Thoracic aorta (tissue), 2 donors: ENCODE results near the gene ADH7. TPM values are rescaled to one million over a fixed set of nuclear protein-coding genes. Genes with fewer than 3 reads are reported as not detected.
A peak's percentile ranks its signal among the peaks of the same experiment; 100 is the strongest.

Experiments used
- ATAC-seq: fragments of 150-250 bp; one replicate; pipeline ENCODE4 v1.8.0; 2017; ENCODE audit warnings: low read depth; ENCODE audit not compliant: insufficient number of reproducible peaks, low FRiP score
- DNase-seq: peaks from one replicate; pipeline ENCODE4 v3.0.0-alpha.2; 2020; ENCODE audit warnings: low spot score
- H3K27ac ChIP-seq, 2 donors: fragments of 200-600 bp; sonication (generic); 1 replicate in 1 of 2; 2 replicates in 1 of 2; pipeline ENCODE4 v1.5.1; 2016; ENCODE audit warnings: mild to moderate bottlenecking in 2 of 2, moderate library complexity in 2 of 2
- H3K27me3 ChIP-seq: fragments of 200-600 bp; sonication (generic); replicated peaks from 2 replicates; pipeline ENCODE4 v1.6.0; 2016; ENCODE audit warnings: mild to moderate bottlenecking; ENCODE audit not compliant: insufficient read depth
- H3K36me3 ChIP-seq: fragments of 200-600 bp; sonication (generic); one replicate; pipeline ENCODE4 v1.5.1; 2016
- H3K4me1 ChIP-seq, 2 donors: fragments of 200-600 bp; sonication (generic); 1 replicate in 1 of 2; 2 replicates in 1 of 2; pipeline versions ENCODE4 v1.5.1 to v1.6.0; 2016; ENCODE audit warnings: low read depth in 2 of 2, mild to moderate bottlenecking in 1 of 2; ENCODE audit not compliant: control insufficient read depth in 1 of 2
- H3K4me3 ChIP-seq: fragments of 200-600 bp; sonication (generic); 2 replicates; pipeline ENCODE4 v1.5.1; 2016; ENCODE audit warnings: mild to moderate bottlenecking
- H3K9me3 ChIP-seq: fragments of 200-600 bp; sonication (generic); 2 replicates; pipeline ENCODE4 v1.5.1; 2016
- CTCF ChIP-seq: fragments of 200-600 bp; sonication (generic); IDR thresholded peaks from one replicate; pipeline ENCODE4 v1.5.1; 2019; ENCODE audit warnings: antibody characterized with exemption
- total RNA-seq, 2 donors: library from RNA; depleted of rRNA; stranded (reverse); fragments of >200 nt; gene quantifications; one replicate each; pipeline versions ENCODE4 v1.1.0 to v1.2.3, GENCODE V29; 2016

Gene ADH7
- total RNA-seq, 2 donors from 2014 or later: not detected

GRCh38 chr4:99468889-99469288, 33.7 kb upstream of the ADH7 start:
- Histone ChIP-seq H3K4me1 (no peaks in the 10 kb centered on the region), H3K9me3 (no peaks in the 10 kb centered on the region), H3K36me3 (no peaks in the 10 kb centered on the region), H3K27ac (no peak overlapping the region), H3K27me3 (no peaks in the 10 kb centered on the region), H3K4me3 (no peak overlapping the region)
- DNase-seq (no peak), ATAC-seq (no peak)
- TF ChIP-seq CTCF: no peak

- Histone ChIP-seq H3K27me3 (no peaks in the 10 kb centered on the region), H3K4me1 (no peaks in the 10 kb centered on the region), H3K36me3 (no peaks in the 10 kb centered on the region), H3K4me3 (no peak overlapping the region), H3K9me3 (no peaks in the 10 kb centered on the region), H3K27ac (no peak overlapping the region)
- DNase-seq: no peak
- no peak for ATAC-seq
- TF ChIP-seq CTCF: no peak
Measured at GRCh38 chr4:99467887-99468286, 32.7 kb upstream of the ADH7 start.

DNA sequence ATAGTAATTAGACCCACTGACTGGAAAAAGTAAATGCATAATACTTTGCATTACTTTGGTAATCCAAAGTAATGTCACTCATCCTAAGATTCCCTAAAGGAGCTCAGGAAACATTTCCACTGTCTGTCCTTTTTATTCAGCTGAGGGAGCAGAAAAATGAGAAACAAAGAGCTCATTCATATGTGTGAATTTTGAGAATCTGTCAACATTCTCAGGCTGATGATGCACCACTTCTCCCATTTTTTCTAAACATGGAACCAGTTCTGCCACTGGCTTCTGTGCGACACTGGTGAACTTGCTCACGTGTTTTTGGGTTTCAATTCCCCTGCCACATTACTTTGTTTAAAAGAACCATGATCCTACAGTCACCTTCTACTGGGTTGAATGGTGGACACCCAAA, 28.4 kb upstream of the ADH7 start:
- DNase-seq: no peak
- no peak for ATAC-seq
- Histone ChIP-seq H3K4me3 (no peak overlapping the region), H3K27me3 (no peaks in the 10 kb centered on the region), H3K36me3 (no peaks in the 10 kb centered on the region), H3K27ac (no peak overlapping the region), H3K4me1 (no peaks in the 10 kb centered on the region), H3K9me3 (no peaks in the 10 kb centered on the region)
- TF ChIP-seq CTCF: no peak

DNA sequence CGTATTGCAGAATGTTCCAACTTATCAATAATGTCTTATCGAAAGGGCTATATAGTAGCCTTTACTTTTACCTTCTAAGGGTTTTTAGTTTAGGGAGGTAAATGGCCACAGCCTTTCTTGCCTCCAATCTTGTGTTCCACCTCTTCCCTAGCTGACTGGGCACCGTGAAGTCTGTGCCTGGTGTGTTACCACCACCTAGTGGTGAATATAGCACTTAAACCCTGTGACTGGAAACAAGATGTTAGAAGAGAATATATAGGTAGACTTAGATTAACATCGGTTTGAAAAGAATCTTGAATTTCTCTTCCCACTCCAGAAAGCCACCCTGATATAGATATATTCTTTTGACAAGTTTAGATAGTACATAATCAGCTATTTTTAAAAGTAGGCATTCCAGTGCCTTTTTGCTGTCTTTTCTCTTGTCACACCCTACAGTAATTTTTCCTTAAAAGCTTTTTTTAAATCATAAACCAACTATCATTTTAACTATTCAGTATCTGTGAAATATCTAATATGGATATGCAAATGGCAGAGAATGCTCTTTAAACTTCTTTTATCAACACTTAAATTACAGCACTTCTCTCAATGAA, 27.8 kb upstream of the ADH7 start:
- Histone ChIP-seq H3K4me1 (no peaks in the 10 kb centered on the region), H3K27ac (no peak overlapping the region), H3K36me3 (no peaks in the 10 kb centered on the region), H3K27me3 (no peaks in the 10 kb centered on the region), H3K4me3 (no peak overlapping the region), H3K9me3 (no peaks in the 10 kb centered on the region)
- DNase-seq (no peak), ATAC-seq (peak; percentile 83)
- TF ChIP-seq CTCF: peak; percentile 86

- Histone ChIP-seq H3K36me3 (no peaks in the 10 kb centered on the region), H3K4me1 (no peaks in the 10 kb centered on the region), H3K9me3 (no peaks in the 10 kb centered on the region), H3K4me3 (no peak overlapping the region), H3K27ac (no peak overlapping the region), H3K27me3 (no peaks in the 10 kb centered on the region)
- TF ChIP-seq CTCF: no peak
- ATAC-seq (no peak), DNase-seq (no peak)
Measured at GRCh38 chr4:99461623-99462401, 26.7 kb upstream of the ADH7 start.
